Mesothelial cell of epicardium (in vitro differentiated cells): ENCODE results near the gene BRIP1. TPM values are rescaled to one million over a fixed set of nuclear protein-coding genes. Genes with fewer than 3 reads are reported as not detected.

Experiments
- DNase-seq, 2 experiments: peaks; one replicate each; pipeline ENCODE4 v3.0.0; 2021; ENCODE audit warnings: low spot score in 2 of 2; ENCODE audit not compliant: unreplicated experiment in 2 of 2
- H3K27ac Mint-ChIP-seq: 2 replicates; pipeline ENCODE4 v1.8.0; 2021; ENCODE audit warnings: mixed read lengths
- H3K27me3 Mint-ChIP-seq: 2 replicates; pipeline ENCODE4 v1.8.0; 2021; ENCODE audit warnings: low read depth, mixed read lengths
- H3K36me3 Mint-ChIP-seq: 2 replicates; pipeline ENCODE4 v1.8.0; 2021; ENCODE audit warnings: mixed read lengths
- H3K4me1 Mint-ChIP-seq: 2 replicates; pipeline ENCODE4 v1.8.0; 2021; ENCODE audit warnings: mixed read lengths
- H3K4me3 Mint-ChIP-seq: 2 replicates; pipeline ENCODE4 v1.8.0; 2021; ENCODE audit warnings: mild to moderate bottlenecking, moderate library complexity, mixed read lengths
- H3K9me3 Mint-ChIP-seq: 2 replicates; pipeline ENCODE4 v1.8.0; 2021; ENCODE audit warnings: mixed read lengths
- total RNA-seq: library from RNA; stranded (reverse); gene quantifications from 3 replicates; pipeline ENCODE4 v1.2.1, GENCODE V29; 2021
- TF ChIP-seq, protein P1 (sequence below): fragments of 200-600 bp; sonication (generic); IDR thresholded peaks from one replicate; pipeline ENCODE4 v1.5.0; 2021; ENCODE audit warnings: antibody characterized with exemption; ENCODE audit not compliant: unreplicated experiment

The BRIP1 gene
- total RNA-seq, 1 donor from 2014 or later = 12.3 TPM

GRCh38 chr17:61662186-61662585 is 201.1 kb downstream of the BRIP1 start:
- TF ChIP-seq, protein P1, sequence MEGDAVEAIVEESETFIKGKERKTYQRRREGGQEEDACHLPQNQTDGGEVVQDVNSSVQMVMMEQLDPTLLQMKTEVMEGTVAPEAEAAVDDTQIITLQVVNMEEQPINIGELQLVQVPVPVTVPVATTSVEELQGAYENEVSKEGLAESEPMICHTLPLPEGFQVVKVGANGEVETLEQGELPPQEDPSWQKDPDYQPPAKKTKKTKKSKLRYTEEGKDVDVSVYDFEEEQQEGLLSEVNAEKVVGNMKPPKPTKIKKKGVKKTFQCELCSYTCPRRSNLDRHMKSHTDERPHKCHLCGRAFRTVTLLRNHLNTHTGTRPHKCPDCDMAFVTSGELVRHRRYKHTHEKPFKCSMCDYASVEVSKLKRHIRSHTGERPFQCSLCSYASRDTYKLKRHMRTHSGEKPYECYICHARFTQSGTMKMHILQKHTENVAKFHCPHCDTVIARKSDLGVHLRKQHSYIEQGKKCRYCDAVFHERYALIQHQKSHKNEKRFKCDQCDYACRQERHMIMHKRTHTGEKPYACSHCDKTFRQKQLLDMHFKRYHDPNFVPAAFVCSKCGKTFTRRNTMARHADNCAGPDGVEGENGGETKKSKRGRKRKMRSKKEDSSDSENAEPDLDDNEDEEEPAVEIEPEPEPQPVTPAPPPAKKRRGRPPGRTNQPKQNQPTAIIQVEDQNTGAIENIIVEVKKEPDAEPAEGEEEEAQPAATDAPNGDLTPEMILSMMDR = no peak
- no peak overlapping the region for H3K27ac Mint-ChIP-seq
- DNase-seq = no peak
- H3K4me3 Mint-ChIP-seq = no peak overlapping the region
- H3K27me3 Mint-ChIP-seq = no peaks in the 10 kb centered on the region
- H3K36me3 Mint-ChIP-seq = peaks cover 1% of the 10 kb centered on the region
- peaks cover 24% of the 10 kb centered on the region for H3K4me1 Mint-ChIP-seq
- peaks cover 19% of the 10 kb centered on the region for H3K9me3 Mint-ChIP-seq

GRCh38 chr17:61660746-61661485 is 202.4 kb downstream of the BRIP1 start:
- TF ChIP-seq, protein P1 = no peak
- DNase-seq = no peak
- peaks cover 1% of the 10 kb centered on the region for H3K36me3 Mint-ChIP-seq
- H3K27ac Mint-ChIP-seq = no peak overlapping the region
- no peak overlapping the region for H3K4me3 Mint-ChIP-seq
- no peaks in the 10 kb centered on the region for H3K27me3 Mint-ChIP-seq
- H3K9me3 Mint-ChIP-seq = peaks cover 20% of the 10 kb centered on the region
- peaks cover 24% of the 10 kb centered on the region for H3K4me1 Mint-ChIP-seq

- no peak overlapping the region for H3K27ac Mint-ChIP-seq
- DNase-seq = no peak
- no peaks in the 10 kb centered on the region for H3K27me3 Mint-ChIP-seq
- TF ChIP-seq, protein P1 = no peak
- H3K9me3 Mint-ChIP-seq = peaks cover 14% of the 10 kb centered on the region
- H3K4me3 Mint-ChIP-seq = no peak overlapping the region
- no peaks in the 10 kb centered on the region for H3K36me3 Mint-ChIP-seq
- H3K4me1 Mint-ChIP-seq = peaks cover 24% of the 10 kb centered on the region
These were observed 203.9 kb downstream of the BRIP1 start for GRCh38 chr17:61659437-61659836.

DNA sequence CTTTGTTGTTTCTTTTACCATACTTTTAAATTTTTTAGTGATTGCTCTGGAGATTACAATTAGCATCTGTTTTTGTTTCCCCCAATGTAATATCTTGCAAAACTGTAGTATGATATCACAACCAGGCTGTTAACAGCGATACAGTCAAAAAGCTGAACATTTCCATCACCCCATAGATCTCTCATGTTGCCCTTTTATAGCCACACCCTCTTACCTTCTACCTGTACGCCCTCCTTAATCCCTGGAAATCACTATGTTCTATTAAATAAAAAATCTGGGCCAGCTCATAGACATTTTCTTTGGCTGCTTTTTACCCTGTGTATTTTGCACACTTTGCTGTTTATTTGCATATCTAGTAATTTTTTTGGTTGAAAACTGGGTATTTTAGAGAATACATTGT is 205.1 kb downstream of the BRIP1 start:
- H3K27me3 Mint-ChIP-seq = no peaks in the 10 kb centered on the region
- H3K36me3 Mint-ChIP-seq = peaks cover 3% of the 10 kb centered on the region
- no peak for DNase-seq
- peaks cover 22% of the 10 kb centered on the region for H3K9me3 Mint-ChIP-seq
- H3K4me3 Mint-ChIP-seq = no peak overlapping the region
- TF ChIP-seq, protein P1 = no peak
- H3K4me1 Mint-ChIP-seq = peaks cover 24% of the 10 kb centered on the region
- H3K27ac Mint-ChIP-seq = no peak overlapping the region

- peaks cover 5% of the 10 kb centered on the region for H3K36me3 Mint-ChIP-seq
- peaks cover 30% of the 10 kb centered on the region for H3K9me3 Mint-ChIP-seq
- no peak overlapping the region for H3K4me3 Mint-ChIP-seq
- peaks cover 18% of the 10 kb centered on the region for H3K4me1 Mint-ChIP-seq
- no peaks in the 10 kb centered on the region for H3K27me3 Mint-ChIP-seq
- no peak overlapping the region for H3K27ac Mint-ChIP-seq
- TF ChIP-seq, protein P1 = no peak
- no peak for DNase-seq
These were observed 206.0 kb downstream of the BRIP1 start for GRCh38 chr17:61657338-61657737.
